Gastrocnemius medialis (tissue), 4 donors: Measurements from ENCODE around the gene PODN.

Experiments used
- CTCF ChIP-seq, 5 experiments: fragments of 450-650 bp in 3 of 5; fragments of 200-600 bp in 2 of 5; sonication (generic) in 2 of 5; IDR thresholded peaks in 4 of 5; conservative IDR thresholded peaks in 1 of 5; 1 replicate in 4 of 5; 2 replicates in 1 of 5; pipeline ENCODE4 v1.5.1; 2016 to 2019; ENCODE audit warnings: antibody characterized with exemption in 5 of 5, mild to moderate bottlenecking in 3 of 5, moderate library complexity in 3 of 5
- POLR2A ChIP-seq, 2 donors: fragments of 450-650 bp; IDR thresholded peaks; one replicate each; pipeline ENCODE4 v1.6.1; 2017; ENCODE audit warnings: antibody characterized with exemption in 2 of 2, mild to moderate bottlenecking in 2 of 2, moderate library complexity in 2 of 2

DNA sequence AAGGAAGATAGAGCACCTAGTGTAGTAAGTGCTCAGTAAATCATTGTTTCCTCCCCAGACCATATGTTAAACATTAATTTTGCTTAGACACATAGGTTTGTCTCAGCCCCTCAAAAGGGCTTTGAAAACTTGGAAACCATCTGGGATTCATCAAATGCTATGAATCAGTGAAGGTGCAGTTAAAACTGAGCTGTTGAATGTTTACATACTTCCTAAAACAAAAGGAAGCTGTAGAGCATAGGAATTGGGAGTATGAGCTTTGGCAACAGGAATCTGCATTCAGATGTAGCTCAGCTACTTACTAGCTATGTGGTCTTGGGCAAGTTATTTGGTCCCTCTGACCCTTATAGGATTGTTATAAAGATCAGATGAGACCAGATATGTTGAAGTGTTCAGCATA, 18.7 kb upstream of the PODN start:
- TF ChIP-seq CTCF (IDR thresholded peaks at IDR 0.05 in 4 of 5, conservative IDR thresholded peaks at IDR 0.05 in 1 of 5) (no peak), POLR2A (IDR thresholded peaks at IDR 0.05) (no peak)
